Mesodermal cell (in vitro differentiated cells): ENCODE data around the gene SLC41A1.

Experiments used
- H3K27ac ChIP-seq: 2 replicates; pipeline ENCODE4 v1.7.0; 2013; ENCODE audit warnings: mild to moderate bottlenecking, low read depth, low read length, moderate library complexity; ENCODE audit not compliant: severe bottlenecking
- H3K36me3 ChIP-seq: 2 replicates; pipeline ENCODE4 v1.7.1; 2013; ENCODE audit warnings: mild to moderate bottlenecking, low read length, moderate library complexity; ENCODE audit not compliant: control insufficient read depth, insufficient read depth
- H3K4me1 ChIP-seq: one replicate; pipeline ENCODE4 v1.7.1; 2013; ENCODE audit warnings: mild to moderate bottlenecking, low read length; ENCODE audit not compliant: insufficient read depth, control insufficient read depth, poor library complexity, severe bottlenecking
- H3K4me3 ChIP-seq: 2 replicates; pipeline ENCODE4 v1.7.0; 2013; ENCODE audit warnings: low read length, control low read depth, mild to moderate bottlenecking; ENCODE audit not compliant: insufficient read depth, poor library complexity, severe bottlenecking; ENCODE audit errors: extremely low read depth
- H3K9me3 ChIP-seq: 2 replicates; pipeline ENCODE4 v1.7.1; 2013; ENCODE audit warnings: mild to moderate bottlenecking, low read length, moderate library complexity; ENCODE audit not compliant: control insufficient read depth
- WGBS, 2 experiments: methylation state at CpG; one replicate each; pipeline ENCODE4 v1.1.5; 2013; ENCODE audit warnings: missing lambda C conversion rate in 2 of 2; ENCODE audit not compliant: insufficient coverage in 2 of 2; 5-methylcytosine and 5-hydroxymethylcytosine counted together

Gene SLC41A1

GRCh38 chr1:205754857-205755256 is 58.1 kb downstream of the SLC41A1 start:
- Histone ChIP-seq H3K9me3 (no peaks in the 10 kb centered on the region), H3K4me1 (no peaks in the 10 kb centered on the region), H3K4me3 (no peak overlapping the region), H3K36me3 (no peaks in the 10 kb centered on the region), H3K27ac (no peak overlapping the region)
- 100% methylated on average over 1 of the region's 5 CpGs; no CpG with 5 or more reads in 1 of the 2 experiments for WGBS, 2 experiments

DNA sequence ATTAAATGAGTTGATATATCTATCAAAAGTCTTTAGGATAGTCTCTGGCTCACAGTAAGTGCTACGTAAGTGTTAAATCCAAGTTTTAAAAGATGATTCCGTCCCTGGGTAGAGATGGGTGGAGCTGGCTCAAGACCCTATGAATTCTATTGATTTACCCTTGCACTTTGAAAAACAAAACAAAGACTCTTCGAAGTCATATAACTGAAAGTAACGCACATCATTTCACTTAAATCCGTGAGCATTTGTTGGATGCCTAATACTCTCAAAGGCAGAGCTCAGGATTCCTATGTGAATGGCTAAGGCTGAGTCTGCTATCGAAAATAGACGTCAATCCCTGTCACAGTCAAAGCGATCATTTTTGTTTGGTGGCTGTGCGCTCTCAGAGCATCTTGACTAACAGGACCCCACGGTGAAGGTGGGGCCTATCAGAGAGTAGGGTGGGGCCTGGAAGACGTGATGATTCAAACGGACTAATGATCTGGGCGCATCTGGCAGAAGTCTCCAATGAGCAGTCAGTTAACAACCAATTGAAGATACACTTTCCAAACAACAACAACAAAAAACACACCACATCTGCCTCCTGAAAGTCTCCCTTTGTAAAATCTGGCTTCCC is 61.9 kb downstream of the SLC41A1 start:
- no peak overlapping the region for H3K4me3 ChIP-seq
- H3K27ac ChIP-seq: no peak overlapping the region
- H3K4me1 ChIP-seq: peaks cover 11% of the 10 kb centered on the region
- 88% methylated on average over 10 of the region's 13 CpGs for WGBS, 2 experiments
- peaks cover 15% of the 10 kb centered on the region for H3K36me3 ChIP-seq
- H3K9me3 ChIP-seq: no peaks in the 10 kb centered on the region

- peak within 1 kb of the TSS; percentile 93 for H3K27ac ChIP-seq
- H3K36me3 ChIP-seq: peaks cover 21% of the 10 kb centered on the region
- peak within 1 kb of the TSS; percentile 83 for H3K4me3 ChIP-seq
- 0% methylated on average over 19 to 21 of the region's 27 CpGs for WGBS, 2 experiments
- H3K4me1 ChIP-seq: peaks cover 11% of the 10 kb centered on the region
- no peaks in the 10 kb centered on the region for H3K9me3 ChIP-seq
Observed at GRCh38 chr1:205750138-205751035, 62.6 kb downstream of the SLC41A1 start, which contains the start of gene NUCKS1. Gene NUCKS1 (minus strand): TSS chr1:205750182. CDS start chr1:205749973, 209 bp downstream.

DNA sequence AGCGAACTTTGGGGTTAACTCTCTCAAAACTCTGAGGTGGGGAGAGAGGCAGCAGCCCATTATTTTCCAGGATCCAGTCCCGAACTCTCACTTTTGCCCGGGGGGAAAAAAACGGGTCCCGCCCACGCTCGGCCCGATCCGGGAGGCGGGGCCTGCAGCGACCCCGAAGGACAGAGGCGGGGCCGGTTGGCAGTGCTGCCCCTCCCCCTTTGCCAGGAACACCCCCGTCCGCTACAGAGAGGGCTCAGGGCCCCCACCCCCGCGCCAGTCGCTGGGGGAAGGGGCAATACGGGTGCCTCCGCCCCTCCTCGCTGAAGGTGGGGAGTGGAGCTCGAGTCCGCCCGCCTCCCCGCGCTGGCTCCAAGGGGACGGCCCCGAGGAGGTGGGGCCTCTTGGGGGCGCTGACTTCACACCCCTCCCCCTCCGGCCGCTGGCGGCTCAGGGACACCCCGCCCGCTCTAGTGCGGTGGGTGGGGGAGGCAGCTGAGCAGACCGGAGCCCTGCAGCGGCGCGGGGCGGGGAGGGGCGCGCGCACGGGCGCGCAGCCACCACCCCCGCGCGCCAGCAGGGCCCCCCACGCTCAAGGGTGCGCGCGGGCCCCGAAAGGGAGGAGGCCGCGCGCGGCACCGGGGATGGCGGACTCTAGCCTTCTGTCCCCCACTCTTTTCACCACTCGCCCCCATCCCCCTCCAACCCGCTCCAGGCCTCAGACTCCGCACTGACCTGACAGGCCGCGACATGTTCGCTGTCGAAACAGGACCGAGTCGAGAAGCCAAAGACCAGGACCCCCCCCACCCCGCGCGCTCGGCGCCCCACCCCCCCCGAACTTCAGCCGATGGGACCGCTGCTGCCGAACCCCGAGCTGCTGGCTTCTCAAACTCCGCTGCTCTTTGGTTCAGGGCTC is 63.5 kb downstream of the SLC41A1 start:
- 0% methylated on average over 2 to 31 of the region's 81 CpGs for WGBS, 2 experiments
- peak overlapping the region; percentile 83 for H3K4me3 ChIP-seq
- peaks cover 27% of the 10 kb centered on the region for H3K36me3 ChIP-seq
- H3K27ac ChIP-seq: peak overlapping the region; percentile 93
- H3K9me3 ChIP-seq: no peaks in the 10 kb centered on the region
- peaks cover 11% of the 10 kb centered on the region for H3K4me1 ChIP-seq

- Histone ChIP-seq H3K4me1 (peaks cover 11% of the 10 kb centered on the region), H3K9me3 (no peaks in the 10 kb centered on the region), H3K36me3 (peaks cover 27% of the 10 kb centered on the region), H3K27ac (peak overlapping the region; percentile 85), H3K4me3 (peak overlapping the region; percentile 83)
- 0% methylated on average over 14 to 17 of the region's 25 CpGs for WGBS, 2 experiments
Observed at GRCh38 chr1:205748403-205749233, 64.4 kb downstream of the SLC41A1 start.

GRCh38 chr1:205746757-205747412 is 66.1 kb downstream of the SLC41A1 start:
- Histone ChIP-seq H3K27ac (no peak overlapping the region), H3K4me3 (peak overlapping the region; percentile 10)
- WGBS, 2 experiments: 88 to 94% methylated on average over 1 to 3 of the region's 5 CpGs

GRCh38 chr1:205744403-205744802 is 68.6 kb downstream of the SLC41A1 start:
- H3K36me3 ChIP-seq: peaks cover 51% of the 10 kb centered on the region
- H3K27ac ChIP-seq: no peak overlapping the region
- no peak overlapping the region for H3K4me3 ChIP-seq
- no peaks in the 10 kb centered on the region for H3K9me3 ChIP-seq
- H3K4me1 ChIP-seq: peaks cover 11% of the 10 kb centered on the region
- 98 to 100% methylated on average over 4 of the region's 8 CpGs for WGBS, 2 experiments

More at GRCh38 chr1:205746757-205747412, 66.1 kb downstream of the SLC41A1 start:
- peaks cover 11% of the 10 kb centered on the region for H3K4me1 ChIP-seq
- H3K9me3 ChIP-seq: no peaks in the 10 kb centered on the region
- H3K36me3 ChIP-seq: peaks cover 37% of the 10 kb centered on the region

DNA sequence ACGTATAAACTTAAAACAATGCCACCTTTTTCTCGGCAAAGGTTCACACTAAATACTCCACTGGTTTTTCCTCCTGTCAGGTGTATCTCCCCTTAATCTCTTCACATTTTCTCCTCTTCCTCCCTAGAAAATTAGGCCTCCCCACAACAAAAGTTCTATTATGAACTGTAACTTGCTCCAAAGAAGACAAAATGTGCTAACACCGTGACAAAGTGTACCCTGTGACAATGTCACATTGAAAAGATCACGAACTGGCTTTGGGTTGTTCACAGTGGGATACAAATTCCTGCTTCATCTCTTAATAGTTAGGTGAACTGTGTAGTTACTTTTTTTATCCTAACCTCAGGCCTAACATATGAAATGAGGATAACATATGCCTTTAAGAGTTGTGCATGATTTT is 69.0 kb downstream of the SLC41A1 start:
- Histone ChIP-seq H3K4me1 (peaks cover 11% of the 10 kb centered on the region), H3K36me3 (peaks cover 55% of the 10 kb centered on the region), H3K9me3 (no peaks in the 10 kb centered on the region), H3K27ac (no peak overlapping the region), H3K4me3 (no peak overlapping the region)
- 17 to 47% methylated on average over 2 to 3 of the region's 4 CpGs for WGBS, 2 experiments

- no peak overlapping the region for H3K27ac ChIP-seq
- H3K4me1 ChIP-seq: peaks cover 3% of the 10 kb centered on the region
Observed at GRCh38 chr1:205741681-205742080, 71.3 kb downstream of the SLC41A1 start.

More at GRCh38 chr1:205741681-205742080, 71.3 kb downstream of the SLC41A1 start:
- Histone ChIP-seq H3K9me3 (no peaks in the 10 kb centered on the region), H3K4me3 (no peak overlapping the region), H3K36me3 (peaks cover 62% of the 10 kb centered on the region)
- WGBS, 2 experiments: 100% methylated on average over 1 of the region's 1 CpG; no CpG with 5 or more reads in 1 of the 2 experiments
